NCI-H345 (cell line): ENCODE results near the gene LSM7.

Experiments
- DNase-seq: peaks from one replicate; lab custom pipeline; 2025; lab: John Stamatoyannopoulos, UW

LSM7 gene

GRCh38 chr19:2278459-2279158 lies 49.8 kb downstream of the LSM7 start:
- DNase-seq, result no peak

- no peak for DNase-seq
Observed at GRCh38 chr19:2277138-2277537, 51.2 kb downstream of the LSM7 start.

- no peak for DNase-seq
Observed at GRCh38 chr19:2276429-2276986, 51.9 kb downstream of the LSM7 start.

- no peak for DNase-seq
Observed at GRCh38 chr19:2275588-2276428, 52.6 kb downstream of the LSM7 start.

GRCh38 chr19:2274931-2275535 lies 53.4 kb downstream of the LSM7 start:
- DNase-seq, result peak; percentile 59

- no peak for DNase-seq
Observed at GRCh38 chr19:2274185-2274711, 54.1 kb downstream of the LSM7 start.

- DNase-seq, result peak; percentile 81
Observed at GRCh38 chr19:2273356-2274184, 54.8 kb downstream of the LSM7 start.
